Medulla oblongata (tissue), 1 donor: ENCODE results near the gene CPEB1.

Experiments
- DNase-seq: peaks from one replicate; pipeline ENCODE4 v3.0.0-alpha.2; 2015; ENCODE audit errors: extremely low spot score

Gene CPEB1

GRCh38 chr15:82649226-82649999, 2.2 kb upstream of the CPEB1 start:
- DNase-seq = peak; percentile 14

GRCh38 chr15:82648257-82649103, 1.3 kb upstream of the CPEB1 start:
- DNase-seq = peak; percentile 59

GRCh38 chr15:82647835-82648256, 683 bp upstream of the CPEB1 start:
- DNase-seq = no peak

- DNase-seq = peak; percentile 36
These were observed 716 bp downstream of the CPEB1 start for GRCh38 chr15:82646250-82647044.

GRCh38 chr15:82644967-82645852, 2.0 kb downstream of the CPEB1 start:
- peak; percentile 6 for DNase-seq

- DNase-seq = peak; percentile 20
These were observed 3.2 kb downstream of the CPEB1 start for GRCh38 chr15:82643992-82644391.

- no peak for DNase-seq
These were observed 4.5 kb downstream of the CPEB1 start for GRCh38 chr15:82642656-82643055.

- DNase-seq = no peak
These were observed 5.9 kb downstream of the CPEB1 start for GRCh38 chr15:82641129-82641798.

- DNase-seq = no peak
These were observed 6.5 kb downstream of the CPEB1 start for GRCh38 chr15:82640672-82641071.

- no peak for DNase-seq
These were observed 11.4 kb downstream of the CPEB1 start for GRCh38 chr15:82635798-82636197.

GRCh38 chr15:82630033-82630432, 17.1 kb downstream of the CPEB1 start:
- DNase-seq = no peak

GRCh38 chr15:82625136-82625535, 22.0 kb downstream of the CPEB1 start:
- DNase-seq = no peak

GRCh38 chr15:82624438-82624837, 22.7 kb downstream of the CPEB1 start:
- DNase-seq = no peak

- no peak for DNase-seq
These were observed 23.2 kb downstream of the CPEB1 start for GRCh38 chr15:82624008-82624407.

GRCh38 chr15:82621970-82622369, 25.2 kb downstream of the CPEB1 start:
- no peak for DNase-seq

- peak; percentile 30 for DNase-seq
These were observed 33.4 kb downstream of the CPEB1 start for GRCh38 chr15:82613747-82614146.

GRCh38 chr15:82611348-82611747, 35.8 kb downstream of the CPEB1 start:
- no peak for DNase-seq

GRCh38 chr15:82602195-82602594, 45.0 kb downstream of the CPEB1 start:
- DNase-seq = no peak

GRCh38 chr15:82599862-82600261, 47.3 kb downstream of the CPEB1 start:
- DNase-seq = no peak

- no peak for DNase-seq
These were observed 49.3 kb downstream of the CPEB1 start for GRCh38 chr15:82597815-82598214.

GRCh38 chr15:82595766-82596165, 51.4 kb downstream of the CPEB1 start:
- no peak for DNase-seq
